Measurements from ENCODE around the gene CDK5R1.
A peak's percentile ranks its signal among the peaks of the same experiment; 100 is the strongest.
"Not testable (repeated sequence)": the region's sequence is repeated elsewhere in the genome, so short reads cannot be mapped to it uniquely, and the experiment has no call there.

CDK5R1 gene

DNA sequence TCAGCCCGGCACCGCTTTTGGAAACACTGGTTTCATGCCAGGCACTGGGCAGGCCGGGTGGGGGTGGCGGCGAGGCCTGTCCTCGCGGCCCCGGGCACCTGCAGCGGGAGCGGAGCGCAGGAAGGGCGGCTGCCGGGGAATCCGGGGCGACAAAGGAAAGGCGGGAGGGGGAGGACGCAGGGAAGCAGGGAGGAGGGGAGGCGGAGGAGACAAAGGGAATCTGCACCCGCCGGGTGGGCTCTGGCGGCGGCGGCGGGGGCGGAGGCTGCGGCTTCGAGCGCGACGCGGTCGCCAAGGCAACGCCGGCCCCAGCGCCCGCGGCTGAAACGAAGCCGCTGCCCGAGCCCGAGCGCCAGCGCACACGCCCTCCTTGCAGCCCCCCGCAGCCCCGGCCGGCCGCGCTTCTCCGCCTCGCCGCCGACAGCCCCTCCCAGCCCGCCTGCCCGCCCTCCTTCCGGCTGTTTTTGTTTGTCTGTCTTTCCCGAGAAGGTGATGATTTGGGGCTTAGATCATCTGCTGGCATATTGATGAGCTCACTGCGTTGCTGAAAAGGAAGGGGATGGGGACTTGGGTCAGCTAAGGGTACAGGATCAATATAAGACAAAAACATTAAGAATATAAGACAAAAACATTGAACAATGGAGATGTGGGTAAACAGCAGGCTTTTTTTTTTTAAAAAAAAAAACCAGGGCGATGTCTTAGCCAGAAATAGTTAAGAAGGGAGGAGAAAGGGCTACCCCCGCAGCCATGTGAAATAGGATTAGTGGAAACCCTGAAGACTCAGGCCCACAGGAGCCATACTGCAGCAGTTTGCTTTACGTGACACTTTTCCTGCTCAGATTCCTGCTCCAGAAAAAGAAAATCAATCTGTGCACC lies 32.7 kb downstream of the CDK5R1 start:
- DNase-seq: peak in 1 of 2 donors; percentile 6

DNA sequence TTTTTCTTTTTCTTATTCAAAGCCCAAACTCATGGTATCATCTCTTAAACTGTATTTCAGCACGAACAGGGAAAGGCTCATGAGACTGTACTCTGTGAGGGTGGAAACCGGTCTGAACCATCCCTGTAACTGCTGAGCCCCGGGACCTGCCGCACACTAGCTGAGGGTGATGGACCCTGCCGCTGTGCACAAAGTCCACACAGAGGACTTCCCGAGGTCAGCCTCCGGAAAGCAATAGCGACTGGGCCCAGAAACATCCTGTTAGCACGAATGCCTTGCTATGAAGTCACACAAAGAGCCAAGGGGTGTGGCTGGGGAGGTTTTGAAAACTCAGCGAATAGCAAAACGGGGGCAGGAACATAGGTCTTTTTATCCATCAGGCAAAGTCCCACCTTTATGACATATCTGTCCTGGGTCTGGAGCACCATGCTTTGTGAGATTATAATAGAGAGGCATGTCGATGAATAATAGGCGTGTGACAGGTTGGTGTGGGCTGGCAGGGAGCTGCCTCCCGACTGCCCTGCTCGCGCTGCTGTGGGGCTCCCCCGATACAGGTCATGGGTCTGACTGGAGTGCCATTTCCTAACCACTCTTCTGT lies 33.4 kb downstream of the CDK5R1 start:
- DNase-seq: peak; percentile 21 to 79

DNA sequence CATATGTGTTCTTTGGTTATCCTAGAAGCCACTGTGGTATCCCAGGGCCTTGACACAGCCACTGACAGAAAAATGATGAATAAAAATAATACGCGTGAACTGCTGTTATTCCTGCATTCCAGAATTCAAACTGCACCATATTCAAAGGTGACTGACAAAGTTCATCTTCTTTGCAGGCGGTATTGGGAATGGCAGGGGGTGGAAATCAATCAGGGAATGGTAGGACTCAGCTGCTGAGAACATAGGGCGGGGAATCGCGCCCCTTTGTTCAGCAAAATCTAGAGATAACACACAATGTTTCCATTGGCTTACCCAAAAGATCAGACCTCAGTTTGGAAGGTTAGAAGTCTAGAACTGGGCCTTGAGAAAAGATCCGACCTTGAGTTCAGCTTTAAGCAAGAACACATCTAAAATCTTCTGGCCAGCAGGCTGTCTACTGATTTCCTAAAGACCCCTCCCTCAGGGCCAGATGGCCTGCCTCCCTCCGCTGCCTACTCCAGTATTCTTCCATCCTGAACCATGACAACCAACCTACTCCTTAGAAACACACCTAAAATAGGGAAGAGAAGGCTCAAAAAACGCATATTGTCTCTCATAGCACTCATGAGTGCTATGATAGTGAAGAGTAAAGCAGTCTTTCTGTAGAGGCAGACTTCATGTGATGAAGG lies 34.1 kb downstream of the CDK5R1 start:
- DNase-seq: no peak

DNA sequence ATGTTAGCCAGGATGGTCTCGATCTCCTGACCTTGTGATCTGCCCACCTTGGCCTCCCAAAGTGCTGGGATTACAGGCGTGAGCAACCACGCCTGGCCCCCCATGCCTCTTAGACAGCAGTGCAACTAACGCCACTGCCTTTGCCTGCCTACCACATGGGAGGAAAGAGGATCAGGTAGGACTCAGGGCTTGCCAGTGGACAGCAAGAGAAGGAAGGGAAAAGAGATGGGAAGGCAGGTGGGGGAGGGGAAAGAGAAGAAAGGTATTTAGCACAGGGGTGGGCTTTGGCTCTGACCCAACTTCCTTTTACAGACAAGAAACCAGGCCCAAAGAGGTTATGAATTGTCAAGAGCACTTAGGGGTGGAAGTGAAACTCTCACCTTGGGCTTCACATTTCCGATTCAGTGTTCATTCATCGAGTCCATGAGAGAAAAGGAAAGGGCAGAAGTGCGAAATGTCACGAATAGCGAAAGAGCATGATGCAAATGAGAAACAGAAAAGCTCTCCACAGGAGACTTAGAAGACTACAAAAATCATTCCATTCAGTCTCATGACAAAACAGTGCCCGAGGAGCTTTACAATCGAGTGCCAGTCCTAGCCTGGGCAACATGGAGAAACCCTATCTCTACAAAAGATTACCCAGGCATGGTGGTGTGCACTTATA lies 36.4 kb downstream of the CDK5R1 start:
- DNase-seq: no peak

DNA sequence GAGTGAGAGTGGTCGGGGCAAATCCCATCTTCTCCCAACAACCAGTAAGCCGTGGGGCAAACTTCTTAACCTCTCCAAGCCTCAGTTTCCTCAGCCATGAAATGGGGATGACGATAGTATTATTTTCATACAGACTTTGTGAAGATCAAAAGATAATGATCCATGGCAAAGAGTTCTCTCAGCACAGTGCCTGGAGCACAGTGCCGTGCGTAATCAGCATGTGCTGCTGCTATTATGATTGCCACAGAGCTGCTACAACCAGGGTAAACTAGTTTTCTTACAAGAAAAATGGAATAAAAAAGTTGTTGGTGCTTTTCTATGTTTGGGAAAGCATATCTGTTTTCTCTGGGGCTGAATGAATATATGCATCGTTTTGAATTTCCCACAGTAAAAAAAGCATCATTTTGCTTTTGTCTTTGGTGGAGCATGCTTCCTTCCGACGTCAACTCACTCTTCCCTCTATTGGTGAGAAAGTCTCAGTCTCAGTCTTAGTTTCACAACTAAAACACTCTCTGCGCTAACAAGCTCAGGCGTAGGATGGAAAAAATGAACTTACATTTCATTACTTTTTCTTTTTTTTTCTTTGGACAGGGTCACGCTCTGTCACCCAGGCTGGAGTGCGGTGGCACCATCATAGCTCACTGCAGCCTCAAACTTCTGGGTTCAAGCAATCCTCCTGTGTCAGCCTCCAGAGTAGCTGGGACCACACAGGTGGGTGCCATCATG lies 37.2 kb downstream of the CDK5R1 start:
- DNase-seq: no peak

DNA sequence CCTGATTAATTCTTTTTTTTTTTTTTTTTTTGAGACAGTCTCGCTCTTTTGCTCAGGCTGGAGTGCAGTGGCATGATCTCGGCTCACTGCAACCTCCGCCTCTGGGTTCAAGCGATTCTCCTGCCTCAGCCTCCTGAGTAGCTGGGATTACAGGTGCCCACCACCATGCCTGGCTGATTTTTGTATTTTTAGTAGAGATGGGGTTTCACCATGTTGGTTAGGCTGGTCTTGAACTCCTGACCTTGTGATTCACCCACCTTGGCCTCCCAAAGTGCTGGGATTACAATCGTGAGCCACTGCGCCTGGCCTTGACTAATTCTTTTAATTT lies 37.7 kb downstream of the CDK5R1 start:
- not testable (repeated sequence) for DNase-seq

DNA sequence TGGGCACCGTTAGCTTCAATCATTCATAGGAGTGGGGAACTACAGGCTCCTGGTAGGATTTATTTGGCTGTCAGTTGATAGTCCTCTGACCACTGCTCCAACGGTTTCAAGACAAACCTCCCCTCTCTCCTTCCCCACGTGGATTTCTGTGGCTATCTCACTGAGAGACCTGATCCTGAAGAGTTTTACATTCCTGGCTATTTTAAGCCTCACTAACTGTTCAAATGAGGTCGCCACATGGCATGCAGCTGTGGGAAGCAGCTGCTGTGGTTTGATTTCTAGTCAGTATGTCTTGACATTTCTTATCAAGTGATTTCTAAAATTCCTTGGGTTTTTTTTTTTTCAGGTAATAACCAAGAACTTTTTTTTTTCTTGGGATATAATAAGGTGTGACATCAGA lies 38.3 kb downstream of the CDK5R1 start:
- DNase-seq: no peak

DNA sequence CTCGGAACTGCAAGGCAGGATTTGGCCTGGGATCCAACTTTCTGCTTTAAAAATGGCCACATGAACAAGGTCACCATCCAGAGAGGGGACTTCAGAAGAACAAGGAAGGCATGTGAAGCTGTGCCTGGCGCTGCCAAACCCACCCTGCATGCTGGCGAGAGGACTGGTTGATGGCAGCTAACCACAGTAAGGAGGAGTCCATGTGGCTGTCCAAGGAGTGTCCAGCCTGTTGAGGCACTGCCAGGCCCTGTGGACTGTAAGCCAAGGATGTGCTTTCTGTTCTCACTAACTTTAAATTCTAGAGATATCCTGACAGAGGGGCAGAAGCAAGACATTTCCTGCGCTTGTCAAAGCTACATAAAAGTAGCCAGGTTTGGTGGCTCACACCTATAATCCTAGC lies 40.4 kb downstream of the CDK5R1 start:
- no peak for DNase-seq

DNA sequence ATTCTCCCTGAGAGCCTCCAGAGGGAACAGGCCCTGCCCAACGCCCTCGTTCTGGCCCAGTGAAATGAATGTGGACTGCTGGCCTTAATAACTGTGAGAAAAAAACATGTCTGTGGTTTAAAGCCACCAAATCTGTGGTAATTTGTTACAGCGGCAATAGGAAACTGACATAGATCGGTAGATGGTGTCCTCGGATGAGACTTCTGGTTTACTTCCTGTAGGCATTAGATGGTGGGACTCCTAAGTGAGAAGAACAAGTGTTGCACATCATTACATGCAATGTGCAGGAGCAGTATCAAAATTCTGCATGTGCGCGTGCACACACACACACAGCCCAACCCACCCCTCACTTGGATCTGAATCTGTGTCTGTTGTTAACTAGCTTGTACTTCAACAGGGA lies 42.0 kb downstream of the CDK5R1 start:
- no peak for DNase-seq

DNA sequence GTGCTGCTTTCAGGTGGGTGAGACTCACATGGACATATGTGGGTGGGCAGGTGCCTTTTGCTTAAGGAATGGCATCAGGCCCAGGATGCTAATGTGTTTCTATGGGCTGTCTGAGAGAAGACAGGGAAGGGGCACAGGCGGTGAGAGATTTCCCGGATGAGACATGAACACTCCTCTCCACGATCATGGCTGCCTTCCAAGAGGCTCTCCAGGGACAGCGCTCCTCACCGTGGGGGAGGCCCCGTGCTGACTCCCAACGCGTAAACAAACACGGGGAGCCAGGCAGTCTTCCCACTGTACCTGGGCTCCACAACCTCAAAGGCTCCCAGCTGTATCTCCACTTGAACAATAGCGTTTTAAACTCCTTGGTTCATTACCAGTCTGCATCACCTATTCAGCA lies 42.8 kb downstream of the CDK5R1 start:
- no peak for DNase-seq

DNA sequence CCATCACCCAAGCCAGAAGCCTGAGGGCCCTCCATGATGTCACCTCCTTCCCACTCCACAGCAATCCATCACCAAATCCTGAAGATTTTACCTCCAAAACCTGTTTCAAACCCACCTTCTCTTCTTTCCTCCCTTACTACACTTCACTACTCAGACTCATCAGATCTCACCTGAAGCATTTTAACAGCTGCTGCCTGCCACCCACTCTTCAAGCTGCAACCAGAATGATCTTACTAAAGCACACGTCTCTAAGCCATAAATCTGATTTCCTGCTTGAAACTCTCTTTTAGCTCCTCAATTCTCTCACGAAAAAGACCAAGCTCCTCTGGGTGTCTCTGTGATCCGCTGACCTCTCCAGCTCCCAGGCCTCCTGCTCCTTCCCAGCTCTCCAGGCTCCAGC lies 46.5 kb downstream of the CDK5R1 start:
- DNase-seq: no peak

DNA sequence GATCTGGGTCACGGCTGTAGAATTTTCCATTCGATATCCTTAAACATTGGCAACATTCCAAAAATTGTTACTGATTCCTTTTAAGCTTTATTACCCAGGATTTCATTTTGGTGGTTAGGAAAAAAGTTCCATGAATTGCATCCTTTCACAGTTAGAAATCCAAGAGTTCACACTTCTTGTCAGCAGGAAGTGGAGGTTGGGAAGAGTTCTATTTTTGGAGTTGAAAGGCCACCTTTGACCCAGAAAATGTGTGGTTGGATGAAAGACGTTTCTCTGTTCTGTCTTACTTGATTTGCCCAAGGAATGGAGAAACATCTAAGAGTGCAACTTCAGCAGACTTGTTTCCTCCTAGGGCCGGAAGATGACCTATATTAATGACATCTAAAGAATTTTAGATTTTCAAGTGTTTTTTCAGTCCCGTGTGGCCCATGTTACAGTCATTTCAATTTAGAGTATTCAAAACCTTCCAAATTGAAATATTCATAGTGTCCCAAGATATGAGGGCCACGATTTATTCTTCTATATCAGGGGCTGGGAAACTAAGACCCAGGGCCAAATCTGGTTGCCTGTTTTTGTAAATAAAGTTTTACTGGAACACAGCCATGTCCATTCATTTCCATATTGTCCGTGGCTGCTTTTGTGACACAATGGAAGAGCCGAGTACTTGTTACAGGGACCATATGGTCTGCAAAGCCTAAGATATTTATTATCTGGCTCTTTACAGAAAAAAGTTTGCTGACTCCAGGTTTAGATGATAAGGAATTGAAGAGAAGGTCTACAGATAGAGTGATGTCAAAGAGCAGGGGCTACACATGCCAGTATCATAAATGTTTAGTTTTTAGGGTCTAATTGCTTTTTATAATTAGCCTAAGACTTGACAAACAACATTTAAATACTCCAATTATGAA lies 50.2 kb downstream of the CDK5R1 start:
- peak; percentile 10 to 37 for DNase-seq
